ENCODE results near the gene MOV10L1.

GRCh38 chr22:50169181-50169759, 79.5 kb downstream of the MOV10L1 start:
- no peak for TF ChIP-seq CTCF (IDR thresholded peaks at IDR 0.05; ENCODE audit: low read depth, low read length)
- no peak for TF ChIP-seq EZH2phosphoT487 (IDR thresholded peaks at IDR 0.05; ENCODE audit: low read depth)
